SIG-M5 treated with dmso at 0.1 percent for 504 hours (cell line): Measurements from ENCODE around the gene RFLNA.

Experiments
- DNase-seq: peaks from one replicate; lab custom pipeline; 2025; ENCODE audit not compliant: unreplicated experiment; lab: John Stamatoyannopoulos, UW

RFLNA gene

GRCh38 chr12:124335426-124336183 lies 40.7 kb downstream of the RFLNA start:
- DNase-seq, result no peak

GRCh38 chr12:124336184-124336437 lies 41.2 kb downstream of the RFLNA start:
- no peak for DNase-seq

- DNase-seq, result no peak
These were observed 42.0 kb downstream of the RFLNA start for GRCh38 chr12:124336742-124337520.

- no peak for DNase-seq
These were observed 42.7 kb downstream of the RFLNA start for GRCh38 chr12:124337622-124338021.

GRCh38 chr12:124338448-124338847 lies 43.6 kb downstream of the RFLNA start:
- no peak for DNase-seq

GRCh38 chr12:124338876-124339603 lies 44.1 kb downstream of the RFLNA start:
- no peak for DNase-seq

- DNase-seq, result no peak
These were observed 45.4 kb downstream of the RFLNA start for GRCh38 chr12:124340080-124340900.

- no peak for DNase-seq
These were observed 46.8 kb downstream of the RFLNA start for GRCh38 chr12:124341645-124342069.

- DNase-seq, result no peak
These were observed 49.1 kb downstream of the RFLNA start for GRCh38 chr12:124344022-124344421.

GRCh38 chr12:124344526-124344925 lies 49.6 kb downstream of the RFLNA start:
- no peak for DNase-seq

GRCh38 chr12:124345795-124346194 lies 50.9 kb downstream of the RFLNA start:
- DNase-seq, result peak; percentile 90

GRCh38 chr12:124346425-124347168 lies 51.7 kb downstream of the RFLNA start:
- no peak for DNase-seq

GRCh38 chr12:124347335-124347734 lies 52.4 kb downstream of the RFLNA start:
- no peak for DNase-seq

- no peak for DNase-seq
These were observed 53.1 kb downstream of the RFLNA start for GRCh38 chr12:124347805-124348658.

GRCh38 chr12:124348659-124349380 lies 53.9 kb downstream of the RFLNA start:
- no peak for DNase-seq

- DNase-seq, result no peak
These were observed 55.6 kb downstream of the RFLNA start for GRCh38 chr12:124350491-124350890.

- no peak for DNase-seq
These were observed 56.5 kb downstream of the RFLNA start for GRCh38 chr12:124351422-124351821.

GRCh38 chr12:124352257-124352656 lies 57.4 kb downstream of the RFLNA start:
- no peak for DNase-seq

- DNase-seq, result no peak
These were observed 57.9 kb downstream of the RFLNA start for GRCh38 chr12:124352839-124353238.
